GM12892 (cell line): Measurements from ENCODE around the gene OTUB1.

ENCODE experiments used
- POLR2A ChIP-seq: IDR thresholded peaks from 2 replicates; pipeline ENCODE4 v1.6.1; 2011; ENCODE audit warnings: low read depth, low read length, control low read depth
- POLR2AphosphoS5 ChIP-seq: IDR thresholded peaks from 2 replicates; pipeline ENCODE4 v1.6.1; 2011; ENCODE audit warnings: low read depth, low read length, control low read depth
- TAF1 ChIP-seq: IDR thresholded peaks from 2 replicates; pipeline ENCODE4 v1.6.1; 2011; ENCODE audit warnings: low read depth, mild to moderate bottlenecking, control low read depth, low read length, borderline replicate concordance

- TF ChIP-seq POLR2AphosphoS5: no peak
- no peak for TF ChIP-seq POLR2A
- no peak for TF ChIP-seq TAF1
These were observed 21.5 kb downstream of the OTUB1 start for GRCh38 chr11:64007629-64008282.
